Naive thymus-derived CD4-positive, alpha-beta T cell (primary cell): ENCODE measurements around the gene NPB. TPM values are rescaled to one million over a fixed set of nuclear protein-coding genes. Genes with fewer than 3 reads are reported as not detected.

Experiments used
- ATAC-seq: fragments of 150-1000 bp; cut with Tn5 transposase; 2 replicates; pipeline ENCODE4 v1.10.0; 2021; ENCODE audit warnings: mild to moderate bottlenecking, moderate library complexity
- CTCF ChIA-PET: fragments of 350-600 bp; sonication (Branson Sonifier 250); formaldehyde crosslinking; loops from one replicate; lab custom pipeline; 2021; ENCODE audit warnings: antibody characterized with exemption; lab: Charles Lee
- POLR2A ChIA-PET: fragments of 350-600 bp; sonication (Branson Sonifier 250); formaldehyde crosslinking; loops from one replicate; lab custom pipeline; 2021; ENCODE audit warnings: antibody characterized with exemption, inconsistent platforms; lab: Charles Lee
- DNase-seq, 9 donors: peaks; one replicate each; pipeline versions ENCODE4 v3.0.0 to v3.0.0-alpha.2; 2020 to 2022; ENCODE audit warnings: mixed read lengths in 1 of 9
- H3K27ac ChIP-seq: one replicate; pipeline ENCODE4 v1.7.0; 2013; ENCODE audit warnings: mild to moderate bottlenecking, low read depth, low read length, moderate library complexity
- H3K27me3 ChIP-seq, 2 donors: one replicate each; pipeline ENCODE4 v1.7.0; 2013; ENCODE audit warnings: low read length in 2 of 2, mild to moderate bottlenecking in 2 of 2, moderate library complexity in 2 of 2; ENCODE audit not compliant: control insufficient read depth in 2 of 2, insufficient read depth in 2 of 2
- H3K36me3 ChIP-seq, 3 experiments: 1 replicate in 2 of 3; 2 replicates in 1 of 3; pipeline ENCODE4 v1.7.0; 2013; ENCODE audit warnings: low read length in 3 of 3, mild to moderate bottlenecking in 3 of 3, moderate library complexity in 1 of 3; ENCODE audit not compliant: insufficient read depth in 3 of 3, control insufficient read depth in 2 of 3
- H3K4me1 ChIP-seq, 2 donors: one replicate each; pipeline ENCODE4 v1.7.0; 2013; ENCODE audit warnings: low read length in 2 of 2, mild to moderate bottlenecking in 2 of 2, moderate library complexity in 1 of 2; ENCODE audit not compliant: control insufficient read depth in 2 of 2, insufficient read depth in 2 of 2
- H3K4me3 ChIP-seq: 2 replicates; pipeline ENCODE4 v1.7.0; 2013; ENCODE audit warnings: mild to moderate bottlenecking, low read length
- H3K9me3 ChIP-seq, 3 experiments: 1 replicate in 2 of 3; 2 replicates in 1 of 3; pipeline ENCODE4 v1.7.0; 2013; ENCODE audit warnings: low read length in 3 of 3; ENCODE audit not compliant: control insufficient read depth in 2 of 3
- H3K27ac Mint-ChIP-seq, 9 donors: one replicate each; pipeline ENCODE4 v1.8.0; 2020 to 2022; ENCODE audit warnings: mixed read lengths in 9 of 9, mild to moderate bottlenecking in 8 of 9, moderate library complexity in 5 of 9, inconsistent platforms in 2 of 9
- H3K27me3 Mint-ChIP-seq, 5 donors: one replicate each; pipeline ENCODE4 v1.8.0; 2021 to 2022; ENCODE audit warnings: mixed read lengths in 5 of 5, mild to moderate bottlenecking in 1 of 5
- H3K36me3 Mint-ChIP-seq, 5 donors: one replicate each; pipeline ENCODE4 v1.8.0; 2020 to 2022; ENCODE audit warnings: mixed read lengths in 5 of 5, mild to moderate bottlenecking in 3 of 5, inconsistent platforms in 1 of 5
- H3K4me1 Mint-ChIP-seq, 7 donors: one replicate each; pipeline ENCODE4 v1.8.0; 2020 to 2022; ENCODE audit warnings: mixed read lengths in 7 of 7, mild to moderate bottlenecking in 3 of 7, inconsistent platforms in 1 of 7
- H3K4me3 Mint-ChIP-seq, 10 donors: one replicate each; pipeline ENCODE4 v1.8.0; 2020 to 2022; ENCODE audit warnings: mild to moderate bottlenecking in 10 of 10, mixed read lengths in 10 of 10, moderate library complexity in 6 of 10, inconsistent platforms in 2 of 10
- H3K9me3 Mint-ChIP-seq, 11 donors: one replicate each; pipeline ENCODE4 v1.8.0; 2020 to 2022; ENCODE audit warnings: mixed read lengths in 11 of 11, mild to moderate bottlenecking in 4 of 11, inconsistent platforms in 1 of 11, moderate library complexity in 1 of 11
- intact Hi-C, 2 donors: fragments of 100-400 bp; cut with micrococcal nuclease; formaldehyde crosslinking; loops; one replicate each; pipeline ENCODE4 v1.15.1; 2023
- polyA plus RNA-seq, 2 donors: library from polyadenylated mRNA; unstranded; fragments of 300-500 nt; fragmentation: Illumina TruSeq; gene quantifications; one replicate each; pipeline ENCODE4 v1.2.3, GENCODE V29; 2021
- total RNA-seq, 6 experiments: library from RNA in 5 of 6; stranded (reverse) in 5 of 6; gene quantifications; 1 replicate in 5 of 6; 2 replicates in 1 of 6; pipeline ENCODE4 v1.2.3 and lab custom pipeline; 2021 to 2026

The NPB gene
- total and polyA plus RNA-seq, 7 experiments from 2014 or later, result 0.20 to 0.59 (median 0.51) TPM; not detected in 2

DNA sequence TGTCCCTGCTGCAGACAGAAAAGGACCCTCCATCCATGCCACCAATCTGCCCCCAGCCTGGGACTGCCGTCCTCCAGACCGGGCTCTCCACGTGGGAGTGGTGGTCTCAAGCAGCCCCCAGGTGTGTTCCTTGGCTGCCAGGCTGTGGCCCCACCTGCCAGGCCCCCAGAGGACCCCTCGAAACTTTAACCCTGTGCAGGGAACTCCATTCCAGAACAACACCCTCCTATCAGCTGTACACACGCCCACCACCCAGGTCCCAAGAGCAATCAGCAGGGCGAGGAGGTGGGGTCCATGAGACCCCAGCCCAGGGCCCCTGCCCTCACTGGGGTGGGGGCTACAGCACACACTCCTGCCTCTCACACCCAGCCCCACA is 33.7 kb downstream of the NPB start:
- Histone ChIP-seq H3K4me3 (no peak overlapping the region), H3K9me3 (no peaks in the 10 kb centered on the region), H3K27ac (no peak overlapping the region), H3K4me1 (peaks cover 0 to 3% of the 10 kb centered on the region in 2 donors), H3K36me3 (no peaks in the 10 kb centered on the region), H3K27me3 (no peaks in the 10 kb centered on the region)
- Mint-ChIP-seq H3K4me3 (peak overlapping the region in 8 of 10 donors; percentile 24 to 74 (median 52)), H3K27me3 (peaks cover 0 to 18% (median 0%) of the 10 kb centered on the region in 5 donors), H3K27ac (peak overlapping the region in 1 of 9 donors; percentile 25), H3K36me3 (no peaks in the 10 kb centered on the region), H3K4me1 (peaks cover 0 to 13% (median 9%) of the 10 kb centered on the region in 7 donors), H3K9me3 (no peaks in the 10 kb centered on the region)
- ATAC-seq (no peak), DNase-seq (no peak)
- intact Hi-C loops, result loop anchor here in 1 of 2 donors (2.0 kb wide), 1 partner anchor 41 kb away; the partner anchor contains the start of gene ASPSCR1
- CTCF ChIA-PET, result interaction anchor here (0.7 kb wide), 1 partner anchor 823 kb away, joined by 3 read pairs; no protein-coding TSS in a partner anchor
- POLR2A ChIA-PET, result no interaction called here

DNA sequence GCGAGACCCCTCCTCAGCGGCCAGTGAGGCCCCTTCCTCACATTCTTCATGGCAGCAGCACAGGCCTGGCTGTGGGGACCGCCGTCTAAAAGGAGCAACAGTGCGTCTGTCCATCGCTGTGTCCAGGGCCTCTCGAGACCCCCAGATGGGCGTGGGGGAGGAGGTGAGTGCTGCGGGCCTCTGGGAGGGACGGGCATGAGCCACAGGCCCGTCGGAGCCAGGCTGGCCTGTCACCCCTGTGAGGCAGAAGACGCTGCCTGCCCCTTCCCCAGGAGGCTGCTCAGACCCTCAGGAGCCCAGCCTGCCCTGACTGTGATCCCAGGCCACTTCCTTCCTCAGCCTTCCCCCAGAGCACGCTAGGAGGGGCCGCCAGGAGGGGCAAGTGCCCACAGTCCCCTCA is 37.2 kb downstream of the NPB start:
- Histone ChIP-seq H3K36me3 (no peaks in the 10 kb centered on the region), H3K4me1 (peaks cover 0 to 3% of the 10 kb centered on the region in 2 donors), H3K27me3 (no peaks in the 10 kb centered on the region), H3K4me3 (no peak overlapping the region), H3K27ac (no peak overlapping the region), H3K9me3 (no peaks in the 10 kb centered on the region)
- Mint-ChIP-seq H3K4me1 (peaks cover 0 to 13% (median 8%) of the 10 kb centered on the region in 7 donors), H3K27me3 (peaks cover 0 to 6% (median 0%) of the 10 kb centered on the region in 5 donors), H3K36me3 (no peaks in the 10 kb centered on the region), H3K4me3 (no peak overlapping the region), H3K9me3 (no peaks in the 10 kb centered on the region), H3K27ac (no peak overlapping the region)
- ChIA-PET POLR2A (no interaction called here), CTCF (no interaction called here)
- intact Hi-C loops, result no loop called here
- no peak for DNase-seq
- no peak for ATAC-seq

DNA sequence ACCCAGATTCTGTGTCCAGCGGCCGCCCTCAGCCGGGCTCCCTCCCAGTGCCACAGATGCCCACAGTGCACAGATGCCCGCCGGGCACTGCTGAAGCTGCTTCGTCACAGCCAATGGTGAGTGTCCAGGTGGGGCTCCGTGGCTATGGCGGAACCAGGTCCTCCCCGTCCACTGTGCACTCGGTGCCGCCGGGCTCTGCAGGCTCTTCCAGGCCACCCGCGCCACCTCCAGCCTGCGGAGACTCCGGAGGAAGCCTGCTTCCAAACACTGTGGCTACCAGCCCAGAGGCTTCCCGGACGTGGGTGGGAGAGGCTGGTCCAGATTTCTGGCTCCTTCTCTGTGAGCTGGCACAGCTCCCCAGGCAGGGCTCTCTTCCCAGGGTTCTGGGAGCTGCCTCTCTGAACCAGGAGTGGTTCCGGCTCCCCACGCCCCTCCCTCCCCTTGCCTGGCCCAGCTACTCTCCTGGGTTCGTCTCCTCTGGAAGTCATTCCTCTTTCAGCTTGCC is 37.9 kb downstream of the NPB start:
- peaks cover 0 to 3% of the 10 kb centered on the region in 2 donors for H3K4me1 ChIP-seq
- Mint-ChIP-seq H3K9me3 (no peaks in the 10 kb centered on the region), H3K36me3 (no peaks in the 10 kb centered on the region), H3K27me3 (peaks cover 0 to 6% (median 0%) of the 10 kb centered on the region in 5 donors), H3K4me3 (no peak overlapping the region), H3K27ac (peak overlapping the region in 1 of 9 donors; percentile 32), H3K4me1 (peaks cover 0 to 13% (median 8%) of the 10 kb centered on the region in 7 donors)
- no peaks in the 10 kb centered on the region for H3K27me3 ChIP-seq
- CTCF ChIA-PET, result interaction anchor here (0.6 kb wide), 1 partner anchor 1773 kb away, joined by 5 read pairs; no protein-coding TSS in a partner anchor
- POLR2A ChIA-PET, result no interaction called here
- no peaks in the 10 kb centered on the region for H3K9me3 ChIP-seq
- intact Hi-C loops, result no loop called here
- no peaks in the 10 kb centered on the region for H3K36me3 ChIP-seq
- ATAC-seq (no peak), DNase-seq (no peak)
- H3K4me3 ChIP-seq, result no peak overlapping the region
- H3K27ac ChIP-seq, result no peak overlapping the region

DNA sequence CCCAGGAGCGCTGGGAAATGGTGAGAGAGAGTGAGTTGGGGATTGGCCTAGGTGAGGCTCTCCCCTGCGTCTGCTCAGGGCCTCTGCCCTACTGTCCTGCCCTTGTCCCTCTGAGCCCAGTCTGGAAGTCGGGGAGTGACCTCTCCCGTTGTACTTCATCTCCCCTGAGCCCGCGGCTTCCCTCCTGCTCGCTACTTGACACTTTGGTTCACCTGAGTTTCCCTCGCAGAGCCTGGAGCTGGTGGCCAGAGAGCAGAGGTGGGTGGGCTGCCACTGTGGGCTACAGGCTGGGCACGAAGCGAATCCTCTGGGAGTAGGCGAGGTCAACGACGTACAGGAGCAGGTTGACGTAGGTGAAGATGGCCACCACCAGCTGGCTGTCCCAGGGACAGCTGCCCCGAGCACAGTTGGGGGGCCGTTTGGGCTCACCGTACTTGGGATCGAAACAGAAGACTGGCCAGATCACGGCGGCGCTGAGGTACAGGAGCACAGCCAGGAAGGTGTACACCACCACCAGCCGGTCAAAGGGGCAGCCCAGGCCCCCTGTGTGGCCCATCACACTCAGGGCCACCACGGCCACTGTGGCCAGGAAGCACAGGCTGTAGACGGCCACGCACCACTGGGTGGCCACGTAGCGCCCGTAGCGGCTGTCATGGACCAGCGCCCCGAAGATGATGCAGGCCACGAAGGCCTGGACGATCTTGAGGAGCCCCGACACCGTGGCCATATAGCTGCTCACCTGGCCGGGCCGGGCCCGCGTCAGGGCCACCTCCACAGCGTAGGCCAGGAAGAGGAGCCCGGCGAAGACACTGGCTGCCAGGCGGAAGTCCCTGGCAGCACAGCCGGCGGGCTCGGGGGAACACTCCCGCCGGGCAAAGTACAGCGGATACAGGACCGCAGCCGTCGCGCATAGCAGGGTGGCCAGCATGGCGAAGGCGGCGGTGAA is 38.8 kb downstream of the NPB start:
- no peak for DNase-seq
- ChIA-PET POLR2A (no interaction called here), CTCF (interaction anchor here (0.6 kb wide), 1 partner anchor 1774 kb away, joined by 5 read pairs; no protein-coding TSS in a partner anchor)
- Histone ChIP-seq H3K36me3 (no peaks in the 10 kb centered on the region), H3K9me3 (no peaks in the 10 kb centered on the region), H3K27me3 (no peaks in the 10 kb centered on the region), H3K27ac (no peak overlapping the region), H3K4me3 (no peak overlapping the region), H3K4me1 (peaks cover 0 to 3% of the 10 kb centered on the region in 2 donors)
- ATAC-seq, result no peak
- Mint-ChIP-seq H3K36me3 (no peaks in the 10 kb centered on the region), H3K27ac (no peak overlapping the region), H3K9me3 (no peaks in the 10 kb centered on the region), H3K4me1 (peaks cover 0 to 10% (median 6%) of the 10 kb centered on the region in 7 donors), H3K27me3 (peaks cover 0 to 6% (median 0%) of the 10 kb centered on the region in 5 donors), H3K4me3 (no peak overlapping the region)
- intact Hi-C loops, result no loop called here

DNA sequence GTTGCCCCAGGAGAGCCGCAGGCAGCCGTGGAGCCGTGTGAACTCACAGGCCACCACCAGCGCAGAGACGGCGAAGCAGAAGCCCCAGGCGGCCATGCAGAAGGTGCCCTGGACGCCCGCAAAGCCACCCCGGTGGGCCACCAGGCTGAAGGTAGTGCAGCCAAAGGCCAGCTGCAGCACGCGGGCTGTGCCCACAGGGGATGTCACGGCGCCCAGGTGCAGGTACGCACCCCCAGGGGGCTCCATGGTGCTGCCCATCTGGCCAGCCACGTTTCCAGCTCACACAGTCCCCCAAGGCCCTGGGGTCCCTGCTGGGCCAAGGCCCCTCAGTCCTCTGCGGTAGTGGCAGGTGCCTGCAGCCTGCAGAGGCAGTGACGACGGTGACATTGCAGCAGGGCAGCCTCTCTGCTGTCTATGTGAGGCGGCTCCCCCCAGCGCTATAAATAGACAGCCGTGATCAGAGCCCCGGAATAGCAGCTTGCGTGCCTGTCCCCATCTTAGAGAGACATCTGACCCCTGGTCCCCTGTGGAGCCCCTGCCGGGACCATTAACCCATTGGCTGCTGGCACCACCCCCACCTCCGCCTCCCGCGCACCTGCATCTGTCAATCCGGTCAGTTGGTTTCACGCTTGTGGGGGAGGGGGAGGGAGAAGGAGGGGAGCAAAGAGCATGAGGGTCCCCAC is 39.6 kb downstream of the NPB start:
- no peaks in the 10 kb centered on the region for H3K36me3 Mint-ChIP-seq
- POLR2A ChIA-PET, result interaction anchor here (0.7 kb wide), 1 partner anchor 364 kb away, joined by 3 read pairs; no protein-coding TSS in a partner anchor
- Histone ChIP-seq H3K4me3 (no peak overlapping the region), H3K9me3 (no peaks in the 10 kb centered on the region), H3K27ac (no peak overlapping the region), H3K4me1 (peaks cover 0 to 2% of the 10 kb centered on the region in 2 donors), H3K36me3 (no peaks in the 10 kb centered on the region), H3K27me3 (no peaks in the 10 kb centered on the region)
- no peak for ATAC-seq
- DNase-seq, result no peak
- no peak overlapping the region for H3K27ac Mint-ChIP-seq
- H3K4me3 Mint-ChIP-seq, result no peak overlapping the region
- no peaks in the 10 kb centered on the region for H3K9me3 Mint-ChIP-seq
- peaks cover 0 to 6% (median 0%) of the 10 kb centered on the region in 5 donors for H3K27me3 Mint-ChIP-seq
- CTCF ChIA-PET, result no interaction called here
- H3K4me1 Mint-ChIP-seq, result peaks cover 0 to 10% (median 6%) of the 10 kb centered on the region in 7 donors
- intact Hi-C loops, result no loop called here

DNA sequence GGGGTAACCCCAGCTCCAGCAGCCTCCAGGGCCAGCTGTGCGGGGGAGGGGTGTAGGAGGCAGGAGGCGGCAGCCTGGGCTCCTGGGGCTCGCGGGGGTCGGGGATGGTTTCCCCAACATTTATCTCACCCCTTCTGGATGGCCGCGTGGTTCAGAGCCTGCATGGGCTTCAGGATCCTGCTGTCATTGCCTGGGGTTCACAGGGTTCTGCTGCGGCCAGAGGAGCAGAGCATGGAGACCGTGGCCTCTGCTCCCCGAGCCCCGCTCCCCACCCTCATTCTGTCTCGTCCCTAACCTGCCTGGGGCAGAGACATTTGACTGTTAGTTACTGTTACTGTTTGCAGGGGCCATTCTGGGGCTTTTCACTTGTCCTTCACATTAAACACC is 40.1 kb downstream of the NPB start:
- no peak for ATAC-seq
- POLR2A ChIA-PET, result interaction anchor here (0.7 kb wide), 1 partner anchor 363 kb away, joined by 3 read pairs; no protein-coding TSS in a partner anchor
- no peak overlapping the region for H3K4me3 Mint-ChIP-seq
- Histone ChIP-seq H3K36me3 (no peaks in the 10 kb centered on the region), H3K4me3 (no peak overlapping the region), H3K27ac (no peak overlapping the region), H3K9me3 (no peaks in the 10 kb centered on the region), H3K27me3 (no peaks in the 10 kb centered on the region), H3K4me1 (no peaks in the 10 kb centered on the region)
- CTCF ChIA-PET, result no interaction called here
- H3K27me3 Mint-ChIP-seq, result peaks cover 0 to 6% (median 0%) of the 10 kb centered on the region in 5 donors
- H3K4me1 Mint-ChIP-seq, result peaks cover 0 to 10% (median 6%) of the 10 kb centered on the region in 7 donors
- H3K9me3 Mint-ChIP-seq, result no peaks in the 10 kb centered on the region
- H3K36me3 Mint-ChIP-seq, result no peaks in the 10 kb centered on the region
- H3K27ac Mint-ChIP-seq, result no peak overlapping the region
- no peak for DNase-seq
- intact Hi-C loops, result no loop called here
